Measurements from ENCODE around the gene FERMT1. TPM values are rescaled to one million over a fixed set of nuclear protein-coding genes. Genes with fewer than 3 reads are reported as not detected.

Gene FERMT1
- total and polyA plus RNA-seq, 2 donors (not counting 3 experiments of a cell fraction or from before 2014, with no cell fraction given) = 0.11 to 1.5 TPM

GRCh38 chr20:6134592-6134991, 11.8 kb upstream of the FERMT1 start:
- Histone ChIP-seq H2AFZ (ENCODE audit: low read depth, low read length) (no peak overlapping the region), H3K9me1 (replicated peaks; ENCODE audit: control insufficient read depth, extremely low read depth, insufficient read depth, low read length) (no peaks in the 10 kb centered on the region), H3K27me3 (ENCODE audit: control insufficient read depth in 2 of 2, insufficient read depth in 2 of 2, low read length in 2 of 2) (peaks cover 1 to 13% of the 10 kb centered on the region in 2 experiments), H3K27ac (ENCODE audit: insufficient read depth, low read depth, low read length) (no peak overlapping the region), H3K9ac (replicated peaks; ENCODE audit: extremely low read depth, insufficient read depth, low read length) (no peak overlapping the region), H3K79me2 (ENCODE audit: control insufficient read depth, insufficient read depth, low read length) (no peaks in the 10 kb centered on the region), H3K4me1 (ENCODE audit: control insufficient read depth, extremely low read depth, insufficient read depth, low read length) (no peaks in the 10 kb centered on the region), H3K36me3 (ENCODE audit: control insufficient read depth in 2 of 2, extremely low read depth in 1 of 2, insufficient read depth in 2 of 2, low read length in 2 of 2) (no peaks in the 10 kb centered on the region), H3K9me3 (replicated peaks; ENCODE audit: control insufficient read depth, insufficient read depth, low read length) (no peaks in the 10 kb centered on the region), H3K4me2 (ENCODE audit: insufficient read depth, low read length) (no peak overlapping the region), H4K20me1 (replicated peaks; ENCODE audit: control insufficient read depth, extremely low read depth, insufficient read depth, low read length) (no peaks in the 10 kb centered on the region), H3K4me3 (replicated peaks in 1 of 3; ENCODE audit: insufficient read depth in 1 of 3, low read depth in 1 of 3, low read length in 3 of 3) (no peak overlapping the region)
- intact Hi-C loops (cut with micrococcal nuclease) (no loop called here), dilution Hi-C loops (cut with MboI; ENCODE audit: extremely low pct_ligation_motif_present, low sequenced_read_pairs) (no loop called here)
- FAIRE-seq = no peak
- DNase-seq (ENCODE audit: low read depth, low spot score) = no peak
- ChIA-PET CTCF (no interaction called here), POLR2A (no interaction called here)
- no TSS peak for BruUV-seq (replicated peaks)
- no peak for TF ChIP-seq FOS (IDR thresholded peaks at IDR 0.05; ENCODE audit: borderline replicate concordance, insufficient read depth, low read length)
- TF ChIP-seq EZH2 (IDR thresholded peaks at IDR 0.05; ENCODE audit: borderline replicate concordance, low read depth, low read length, severe bottlenecking) = no peak
- no peak for TF ChIP-seq MAX (IDR thresholded peaks at IDR 0.05; ENCODE audit: insufficient read depth, insufficient read length)
- TF ChIP-seq POLR2A (IDR thresholded peaks at IDR 0.05; ENCODE audit: low read depth, low read length) = no peak
- no peak for TF ChIP-seq JUN (IDR thresholded peaks at IDR 0.05; ENCODE audit: borderline replicate concordance, insufficient read depth, insufficient read length, low read depth)

- H3K4me1 ChIP-seq (ENCODE audit: control insufficient read depth, extremely low read depth, insufficient read depth, low read length) = no peaks in the 10 kb centered on the region
- H3K4me3 ChIP-seq (replicated peaks in 1 of 3; ENCODE audit: insufficient read depth in 1 of 3, low read depth in 1 of 3, low read length in 3 of 3) = no peak overlapping the region
- H3K9me3 ChIP-seq (replicated peaks; ENCODE audit: control insufficient read depth, insufficient read depth, low read length) = no peaks in the 10 kb centered on the region
- no peak overlapping the region for H3K9ac ChIP-seq (replicated peaks; ENCODE audit: extremely low read depth, insufficient read depth, low read length)
- H3K36me3 ChIP-seq (ENCODE audit: control insufficient read depth in 2 of 2, extremely low read depth in 1 of 2, insufficient read depth in 2 of 2, low read length in 2 of 2) = no peaks in the 10 kb centered on the region
- H4K20me1 ChIP-seq (replicated peaks; ENCODE audit: control insufficient read depth, extremely low read depth, insufficient read depth, low read length) = no peaks in the 10 kb centered on the region
- peaks cover 4 to 6% of the 10 kb centered on the region in 2 experiments for H3K27me3 ChIP-seq (ENCODE audit: control insufficient read depth in 2 of 2, insufficient read depth in 2 of 2, low read length in 2 of 2)
- BruUV-seq (replicated peaks) = no TSS peak
- FAIRE-seq = no peak
- H3K9me1 ChIP-seq (replicated peaks; ENCODE audit: control insufficient read depth, extremely low read depth, insufficient read depth, low read length) = no peaks in the 10 kb centered on the region
- H3K4me2 ChIP-seq (ENCODE audit: insufficient read depth, low read length) = no peak overlapping the region
- intact Hi-C loops (cut with micrococcal nuclease) (no loop called here), dilution Hi-C loops (cut with MboI; ENCODE audit: extremely low pct_ligation_motif_present, low sequenced_read_pairs) (no loop called here)
- DNase-seq (ENCODE audit: low read depth, low spot score) = no peak
- CTCF ChIA-PET = no interaction called here
- no peak for TF ChIP-seq POLR2A (IDR thresholded peaks at IDR 0.05; ENCODE audit: low read depth, low read length)
- no peak for TF ChIP-seq EZH2 (IDR thresholded peaks at IDR 0.05; ENCODE audit: borderline replicate concordance, low read depth, low read length, severe bottlenecking)
- no peak for TF ChIP-seq CTCF (IDR thresholded peaks at IDR 0.05; ENCODE audit: extremely low read depth in 1 of 2, insufficient read depth in 1 of 2, low read depth in 1 of 2, low read length in 2 of 2)
- TF ChIP-seq MAX (IDR thresholded peaks at IDR 0.05; ENCODE audit: insufficient read depth, insufficient read length) = no peak
- no peak for TF ChIP-seq JUN (IDR thresholded peaks at IDR 0.05; ENCODE audit: borderline replicate concordance, insufficient read depth, insufficient read length, low read depth)
- TF ChIP-seq FOS (IDR thresholded peaks at IDR 0.05; ENCODE audit: borderline replicate concordance, insufficient read depth, low read length) = no peak
- no peak for TF ChIP-seq POLR2AphosphoS5 (IDR thresholded peaks at IDR 0.05; ENCODE audit: insufficient read depth, low read depth, low read length)
- TF ChIP-seq GATA2 (IDR thresholded peaks at IDR 0.05; ENCODE audit: insufficient read depth, insufficient read length, low read depth, low read length) = no peak
- TF ChIP-seq MYC (IDR thresholded peaks at IDR 0.05; ENCODE audit: low read depth, low read length) = no peak
- H3K27ac ChIP-seq (ENCODE audit: insufficient read depth, low read depth, low read length) = no peak overlapping the region
- no peaks in the 10 kb centered on the region for H3K79me2 ChIP-seq (ENCODE audit: control insufficient read depth, insufficient read depth, low read length)
- POLR2A ChIA-PET = no interaction called here
- H2AFZ ChIP-seq (ENCODE audit: low read depth, low read length) = no peak overlapping the region
Observed at GRCh38 chr20:6130045-6130444, 7.2 kb upstream of the FERMT1 start.

Measured in endothelial cell of umbilical vein (primary cell).